Epithelial cell of prostate (primary cell): ENCODE results near the gene BEST4.
A peak's percentile ranks its signal among the peaks of the same experiment; 100 is the strongest.
"Not testable (repeated sequence)": the region's sequence is repeated elsewhere in the genome, so short reads cannot be mapped to it uniquely, and the experiment has no call there.

Experiments used
- DNase-seq: peaks from one replicate; pipeline ENCODE4 v3.0.0-alpha.2; 2011; ENCODE audit warnings: low read depth, low spot score
- H3K27ac ChIP-seq: fragments of 450-650 bp; 2 replicates; pipeline ENCODE4 v1.5.1; 2017; ENCODE audit warnings: mild to moderate bottlenecking

BEST4 gene

DNA sequence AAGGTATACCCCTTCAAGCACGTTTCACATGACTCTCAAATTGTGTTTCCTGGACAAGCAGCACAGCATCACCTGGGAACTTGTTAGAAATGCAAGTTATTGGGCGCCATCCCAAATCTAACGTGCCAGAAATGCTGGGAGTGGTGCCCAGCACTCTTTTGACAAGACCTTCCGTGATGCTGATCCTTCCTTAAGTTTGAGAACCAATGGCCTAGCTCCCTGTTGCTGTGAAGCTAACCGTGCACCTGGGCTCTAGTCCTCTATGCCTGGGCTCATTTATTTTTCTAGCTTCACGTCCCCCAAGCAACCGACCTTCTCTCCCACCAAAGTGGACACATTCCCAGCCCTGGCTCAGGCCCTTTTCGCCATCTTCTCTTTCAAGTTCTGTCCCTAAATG lies 4.3 kb downstream of the BEST4 start:
- H3K27ac ChIP-seq: no peak overlapping the region
- no peak for DNase-seq

DNA sequence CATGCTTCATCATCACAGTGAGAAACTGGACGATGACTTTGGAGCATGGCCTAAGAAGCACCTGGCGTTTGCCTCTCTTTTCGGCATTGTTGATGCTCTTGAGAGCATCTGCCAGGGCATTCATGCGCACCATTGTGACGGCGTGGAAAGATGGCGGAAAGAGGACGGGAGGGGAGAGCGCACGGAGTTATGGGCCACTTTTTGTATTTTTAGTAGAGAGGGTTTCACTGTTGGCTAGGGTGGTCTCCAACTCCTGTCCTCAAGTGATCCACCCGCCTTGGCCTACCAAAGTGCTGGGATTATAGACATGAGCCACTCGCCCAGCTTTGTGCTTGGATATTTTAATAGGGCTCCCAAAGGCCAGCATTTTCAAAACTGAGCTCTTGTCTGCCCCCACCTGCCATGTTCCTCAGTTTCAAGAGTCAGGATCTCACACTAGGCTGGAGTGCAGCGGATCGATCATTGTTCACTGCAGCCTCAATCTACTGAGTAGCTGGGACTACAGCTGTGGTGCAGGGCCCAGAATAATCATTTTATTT lies 7.3 kb downstream of the BEST4 start:
- no peak overlapping the region for H3K27ac ChIP-seq
- no peak for DNase-seq

DNA sequence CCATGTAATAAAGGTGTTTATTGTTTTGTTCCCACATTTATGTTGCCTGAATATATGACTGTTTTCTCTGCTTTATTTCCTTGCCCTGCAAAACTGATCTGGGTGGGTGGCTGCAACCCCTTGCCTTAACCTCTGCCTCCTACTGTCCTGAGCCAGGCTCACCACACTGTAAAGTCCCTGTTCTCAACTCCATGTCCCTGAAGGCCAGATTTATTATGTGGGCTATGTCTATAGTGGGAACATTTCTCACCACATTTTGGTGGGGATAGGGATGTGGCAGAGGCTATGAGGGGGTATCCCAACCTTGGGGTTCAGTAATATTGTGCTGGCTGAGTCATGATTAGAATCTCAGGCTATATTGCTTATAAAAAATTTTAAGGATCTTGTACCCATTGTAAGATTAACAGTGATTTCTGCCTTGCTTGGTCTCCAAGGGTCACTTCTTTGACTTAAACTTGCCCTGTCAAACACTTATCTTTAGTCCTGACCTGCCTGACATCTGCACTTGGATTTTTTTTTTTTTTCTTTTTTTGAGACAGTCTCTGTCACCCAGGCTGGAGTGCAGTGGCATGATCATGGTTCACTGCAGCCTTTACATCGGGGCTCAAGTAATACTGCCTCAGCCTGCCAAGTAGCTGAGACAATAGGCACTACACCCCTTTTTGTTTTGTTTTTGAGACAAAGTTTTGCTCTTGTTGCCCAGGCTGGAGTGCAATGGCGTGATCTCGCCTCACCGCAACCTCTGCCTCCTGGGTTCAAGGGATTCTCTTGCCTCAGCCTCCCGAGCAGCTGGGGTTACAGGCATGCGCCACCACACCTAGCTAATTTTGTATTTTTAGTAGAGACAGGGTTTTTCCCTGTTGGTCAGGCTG lies 9.0 kb downstream of the BEST4 start:
- DNase-seq: no peak
- H3K27ac ChIP-seq: peak overlapping the region; percentile 89

DNA sequence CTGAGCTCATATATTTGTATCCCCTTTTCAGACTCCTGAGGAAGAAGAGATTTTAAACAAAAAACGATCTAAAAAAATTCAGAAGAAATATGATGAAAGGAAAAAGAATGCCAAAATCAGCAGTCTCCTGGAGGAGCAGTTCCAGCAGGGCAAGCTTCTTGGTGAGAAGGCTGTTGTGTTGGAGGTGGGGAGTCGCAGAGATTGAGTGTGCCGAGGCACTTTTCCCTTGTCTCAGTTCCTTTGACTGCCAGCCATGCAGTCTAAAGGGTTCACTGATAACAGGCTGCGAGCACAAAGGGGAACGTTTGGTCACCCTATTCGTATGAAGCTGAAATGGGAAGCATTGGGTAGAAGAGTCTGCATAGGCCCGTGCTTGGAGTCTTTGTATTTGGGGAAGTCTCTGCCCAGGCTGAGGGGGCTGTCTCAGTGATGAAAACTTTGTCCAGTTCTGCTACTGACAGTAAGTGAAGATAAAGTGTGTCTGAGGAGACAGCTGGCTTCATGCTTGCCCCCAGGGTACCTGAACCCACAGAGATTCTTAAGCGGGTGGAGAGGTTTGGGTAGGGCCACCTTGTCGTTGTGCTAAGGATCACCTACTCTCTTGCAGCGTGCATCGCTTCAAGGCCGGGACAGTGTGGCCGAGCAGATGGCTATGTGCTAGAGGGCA lies 9.9 kb downstream of the BEST4 start:
- no peak for DNase-seq
- H3K27ac ChIP-seq: peak overlapping the region; percentile 89

DNA sequence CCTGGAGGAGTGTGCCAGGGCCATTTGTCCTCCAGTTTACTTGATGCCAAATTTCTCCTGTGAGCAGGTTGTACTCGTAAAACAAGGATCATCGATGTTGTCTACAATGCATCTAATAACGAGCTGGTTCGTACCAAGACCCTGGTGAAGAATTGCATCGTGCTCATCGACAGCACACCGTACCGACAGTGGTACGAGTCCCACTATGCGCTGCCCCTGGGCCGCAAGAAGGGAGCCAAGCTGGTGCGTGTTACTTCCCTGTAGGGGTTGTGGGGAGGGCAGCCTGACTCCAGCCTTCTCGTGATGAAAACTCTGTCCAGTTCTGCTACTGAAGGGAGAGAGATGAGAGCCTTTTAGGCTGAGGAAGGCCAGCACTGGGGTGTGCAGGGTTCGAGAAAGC lies 10.4 kb downstream of the BEST4 start:
- DNase-seq: no peak
- H3K27ac ChIP-seq: peak overlapping the region; percentile 89

DNA sequence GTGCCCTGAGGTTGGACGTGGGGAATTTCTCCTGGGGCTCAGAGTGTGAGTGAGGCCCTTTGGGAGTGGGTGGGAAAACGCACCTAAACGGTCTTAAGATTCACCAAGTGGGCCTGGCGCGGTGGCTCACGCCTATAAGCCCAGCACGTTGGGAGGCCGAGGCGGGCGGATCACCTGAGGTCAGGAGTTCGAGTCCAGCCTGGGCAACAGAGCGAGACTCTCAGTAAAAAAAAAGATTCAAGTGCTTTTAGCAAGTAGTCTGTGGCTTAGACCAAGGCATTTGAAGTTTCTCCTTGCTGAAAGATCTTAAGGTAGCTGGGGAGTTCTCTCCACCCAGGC lies 11.3 kb downstream of the BEST4 start:
- DNase-seq: no peak
- H3K27ac ChIP-seq: peak overlapping the region; percentile 89

DNA sequence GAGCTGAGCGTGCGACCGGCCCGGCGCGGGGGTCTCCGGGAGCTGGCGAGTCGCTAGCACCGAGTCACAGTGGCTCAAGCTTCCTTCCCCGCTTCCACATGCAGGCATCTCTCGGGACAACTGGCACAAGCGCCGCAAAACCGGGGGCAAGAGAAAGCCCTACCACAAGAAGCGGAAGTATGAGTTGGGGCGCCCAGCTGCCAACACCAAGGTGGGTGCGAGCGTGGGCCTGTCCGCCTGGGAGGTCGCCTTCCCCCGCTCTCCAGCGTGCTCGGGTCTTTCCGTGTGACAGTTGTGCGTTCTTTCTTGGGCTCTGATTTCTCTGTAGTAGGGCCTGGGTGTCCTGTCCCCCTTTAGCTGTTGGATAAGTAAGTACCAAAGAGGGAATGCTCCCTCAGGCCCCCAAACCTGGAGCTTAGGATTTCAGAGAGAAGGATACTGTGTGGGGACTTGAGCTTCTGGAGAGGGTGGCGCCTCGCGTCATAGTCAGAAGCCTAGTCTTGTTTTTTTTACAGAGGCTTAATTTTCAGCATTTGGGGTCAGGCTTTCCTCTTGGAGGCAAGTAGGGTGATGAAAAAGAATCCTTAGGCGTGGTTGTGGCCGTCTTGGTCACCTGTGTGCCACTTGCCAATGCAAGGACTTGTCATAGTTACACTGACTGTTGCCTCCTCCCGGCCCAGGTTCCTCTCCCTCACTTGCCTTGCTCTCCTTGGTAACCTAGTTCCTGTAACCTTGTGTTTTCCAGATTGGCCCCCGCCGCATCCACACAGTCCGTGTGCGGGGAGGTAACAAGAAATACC lies 11.8 kb downstream of the BEST4 start:
- peak overlapping the region; percentile 89 for H3K27ac ChIP-seq
- DNase-seq: no peak

DNA sequence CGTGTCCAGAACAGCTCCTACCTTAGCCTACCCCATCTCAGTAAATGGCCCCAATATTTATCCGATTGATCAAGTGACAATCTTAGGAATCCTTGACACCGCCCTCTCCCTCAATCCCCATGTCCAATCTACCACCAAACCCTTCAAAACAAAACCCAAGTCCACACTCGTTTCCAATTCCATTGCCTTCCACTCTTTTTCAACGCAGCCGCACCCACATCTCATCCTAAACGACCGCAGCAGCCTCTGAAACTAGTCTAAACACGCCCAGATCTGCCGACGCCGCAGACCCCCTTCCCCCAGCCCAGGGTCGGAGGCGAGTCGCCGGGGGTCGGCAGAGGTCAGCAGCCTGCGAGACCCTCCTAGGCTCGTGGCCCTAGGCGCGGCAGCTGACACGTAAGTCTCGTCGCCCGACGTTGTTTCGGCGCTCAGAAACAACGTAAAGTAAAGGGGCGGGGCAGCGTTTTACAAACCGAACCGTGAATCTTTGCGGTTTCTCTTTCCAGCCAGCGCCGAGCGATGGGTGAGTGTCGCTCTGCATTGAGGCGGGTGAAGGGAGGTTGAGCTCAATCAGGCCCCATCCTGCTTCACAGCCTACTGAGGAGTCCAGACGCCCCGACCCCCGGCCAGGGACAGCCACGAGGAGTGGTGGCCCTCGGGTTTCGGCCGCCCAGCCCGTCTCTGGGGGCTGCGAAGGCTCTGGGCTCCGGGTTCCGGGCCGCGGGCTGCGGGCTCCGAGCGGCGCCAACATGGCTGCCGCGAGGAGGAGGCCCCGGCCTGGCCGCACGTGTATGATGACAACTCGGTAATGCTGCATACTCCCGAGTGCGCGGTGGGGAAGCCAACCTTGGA lies 12.7 kb downstream of the BEST4 start, which contains the start of gene RPS8:
TSS of gene RPS8 (plus strand) at position 463 of the 852 bp plus-strand sequence. CDS start at position 520, 57 bp downstream.
- peak; percentile 76 for DNase-seq
- H3K27ac ChIP-seq: peak within 1 kb of the TSS; percentile 89

DNA sequence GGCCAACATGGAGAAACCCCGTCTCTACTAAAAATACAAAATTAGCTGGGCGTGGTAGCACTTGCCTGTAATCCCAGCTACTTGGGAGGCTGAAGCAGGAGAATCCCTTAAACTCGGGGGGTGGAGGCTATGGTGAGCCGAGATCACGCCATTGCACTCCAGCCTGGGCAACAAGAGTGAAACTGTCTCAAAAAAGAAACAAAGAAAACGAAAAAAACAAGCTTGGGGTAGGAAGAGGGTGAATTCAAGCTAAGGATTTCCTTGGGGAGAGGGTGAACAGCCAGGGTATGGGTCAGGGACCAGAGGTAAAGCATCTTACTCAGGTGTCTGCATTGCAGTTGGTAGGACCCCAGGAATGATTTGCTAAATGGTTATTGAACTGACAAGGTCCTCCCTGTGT lies 21.5 kb downstream of the BEST4 start:
- not testable (repeated sequence) for H3K27ac ChIP-seq, DNase-seq

DNA sequence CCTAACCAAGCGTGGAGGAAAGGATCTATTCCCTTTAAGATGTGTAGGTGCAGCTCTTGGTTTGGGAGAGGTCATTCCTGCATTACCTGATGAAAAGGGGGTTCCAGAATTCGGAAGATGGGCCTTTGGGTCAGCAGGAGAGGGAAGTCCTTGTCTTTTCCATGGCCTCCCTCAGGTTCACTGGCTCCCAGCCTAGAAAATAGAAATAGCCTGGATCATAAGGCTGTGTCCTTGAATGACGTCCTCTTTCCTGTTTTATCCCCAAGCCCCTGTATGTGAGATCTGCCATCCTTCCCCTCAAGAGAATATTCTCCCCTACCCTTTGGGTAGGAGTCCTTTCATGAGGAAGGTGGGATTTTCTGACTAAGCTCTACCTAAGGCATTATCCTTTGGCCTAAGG lies 27.1 kb downstream of the BEST4 start:
- no peak for DNase-seq
- no peak overlapping the region for H3K27ac ChIP-seq

DNA sequence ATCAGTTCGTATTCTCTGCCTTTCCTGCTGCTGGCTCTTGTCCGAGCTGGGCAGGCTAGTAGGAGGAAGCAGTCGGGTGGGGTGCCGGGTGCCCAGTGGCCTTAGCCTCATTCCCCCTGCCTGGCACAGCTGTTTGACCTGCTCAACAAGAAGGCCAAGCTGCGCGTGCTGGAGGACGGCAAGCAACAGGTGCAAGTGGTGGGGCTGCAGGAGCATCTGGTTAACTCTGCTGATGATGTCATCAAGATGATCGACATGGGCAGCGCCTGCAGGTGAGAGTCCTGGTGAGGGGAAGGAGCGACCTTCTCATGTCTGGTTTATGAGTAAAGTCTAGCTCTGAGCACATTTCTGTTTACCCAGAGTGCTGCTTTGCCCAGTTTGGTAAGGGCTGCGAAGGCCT lies 28.9 kb downstream of the BEST4 start:
- DNase-seq: no peak

DNA sequence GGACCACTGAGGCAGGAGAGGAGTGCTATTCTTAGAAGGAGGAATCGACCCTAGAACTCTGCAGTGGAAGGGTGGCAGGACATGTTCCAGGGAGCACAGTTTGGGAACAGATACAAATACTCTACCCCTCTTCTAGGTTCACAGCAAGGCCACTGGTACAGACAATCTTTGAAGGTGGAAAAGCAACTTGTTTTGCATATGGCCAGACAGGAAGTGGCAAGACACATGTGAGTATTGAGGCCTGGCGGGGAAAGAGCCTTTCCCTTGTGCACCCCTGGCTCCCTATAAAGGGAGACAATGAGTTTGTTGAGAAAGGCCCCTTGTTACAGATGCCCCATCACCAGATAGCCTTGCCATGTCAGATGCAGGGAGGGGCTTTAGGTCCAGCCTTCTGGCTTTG lies 30.6 kb downstream of the BEST4 start:
- DNase-seq: no peak
- H3K27ac ChIP-seq: no peak overlapping the region

More for the DNA sequence above, 28.9 kb downstream of the BEST4 start:
- no peak overlapping the region for H3K27ac ChIP-seq

DNA sequence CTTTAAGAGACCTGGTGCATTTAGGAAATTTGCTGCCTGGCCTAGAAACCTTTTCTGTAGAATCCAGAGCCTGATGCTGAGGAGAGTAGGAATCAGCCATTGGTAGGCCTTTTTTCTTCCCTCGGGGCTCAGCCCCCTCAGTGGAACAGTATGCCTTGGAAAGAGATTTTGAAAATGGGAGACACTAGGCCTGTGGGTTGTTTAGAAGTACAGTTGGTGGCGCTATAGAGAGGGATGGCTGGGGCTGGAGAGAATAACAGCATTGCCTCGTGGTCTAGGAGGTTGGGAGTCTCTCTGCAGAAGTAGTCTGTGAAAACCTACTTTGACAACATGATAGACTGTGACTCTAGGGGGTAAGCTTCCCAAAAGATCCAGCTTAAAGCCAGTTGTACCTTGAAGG lies 40.1 kb downstream of the BEST4 start:
- H3K27ac ChIP-seq: no peak overlapping the region
- DNase-seq: no peak

DNA sequence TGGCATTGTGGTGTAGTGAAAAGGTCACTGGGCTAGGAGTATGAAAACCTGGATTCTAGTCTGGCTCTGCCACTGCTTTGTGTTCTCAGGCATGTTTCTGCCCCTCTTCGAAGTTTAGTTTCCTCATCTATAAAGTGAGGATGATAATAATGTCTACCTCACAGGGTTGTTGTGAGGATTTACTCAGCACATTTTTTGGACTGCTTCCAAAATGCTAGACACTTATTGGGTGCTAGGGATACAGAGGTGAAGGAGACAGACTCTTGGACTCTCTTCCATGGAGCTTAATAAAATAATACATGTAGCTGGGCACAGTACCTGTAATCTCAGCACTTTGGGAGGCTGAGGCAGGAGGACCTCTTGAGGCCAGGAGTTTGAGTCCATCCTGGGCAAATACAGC lies 44.8 kb downstream of the BEST4 start:
- DNase-seq: no peak
- H3K27ac ChIP-seq: no peak overlapping the region

DNA sequence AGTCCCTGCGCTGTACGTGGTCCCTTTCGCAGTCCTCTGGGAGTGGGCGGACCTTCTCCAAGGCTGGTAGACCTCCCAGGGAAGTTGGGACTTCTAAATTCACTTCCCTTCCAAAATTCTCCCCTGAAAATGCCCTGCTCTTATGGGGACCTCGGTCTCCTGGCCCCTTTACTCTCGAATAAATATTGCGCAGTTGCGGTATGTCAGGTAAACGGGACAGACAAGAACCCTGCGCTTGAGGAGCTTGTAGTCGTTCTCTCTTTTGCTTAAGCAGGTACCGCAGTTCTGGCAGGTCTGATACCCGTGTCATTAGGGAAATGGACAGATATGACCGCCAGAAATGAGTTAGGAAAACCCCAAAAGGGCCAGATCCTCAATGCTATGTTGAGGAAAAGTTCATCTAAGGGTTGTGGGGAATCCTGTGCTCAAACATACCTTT lies 47.8 kb downstream of the BEST4 start:
- DNase-seq: no peak
- H3K27ac ChIP-seq: no peak overlapping the region

DNA sequence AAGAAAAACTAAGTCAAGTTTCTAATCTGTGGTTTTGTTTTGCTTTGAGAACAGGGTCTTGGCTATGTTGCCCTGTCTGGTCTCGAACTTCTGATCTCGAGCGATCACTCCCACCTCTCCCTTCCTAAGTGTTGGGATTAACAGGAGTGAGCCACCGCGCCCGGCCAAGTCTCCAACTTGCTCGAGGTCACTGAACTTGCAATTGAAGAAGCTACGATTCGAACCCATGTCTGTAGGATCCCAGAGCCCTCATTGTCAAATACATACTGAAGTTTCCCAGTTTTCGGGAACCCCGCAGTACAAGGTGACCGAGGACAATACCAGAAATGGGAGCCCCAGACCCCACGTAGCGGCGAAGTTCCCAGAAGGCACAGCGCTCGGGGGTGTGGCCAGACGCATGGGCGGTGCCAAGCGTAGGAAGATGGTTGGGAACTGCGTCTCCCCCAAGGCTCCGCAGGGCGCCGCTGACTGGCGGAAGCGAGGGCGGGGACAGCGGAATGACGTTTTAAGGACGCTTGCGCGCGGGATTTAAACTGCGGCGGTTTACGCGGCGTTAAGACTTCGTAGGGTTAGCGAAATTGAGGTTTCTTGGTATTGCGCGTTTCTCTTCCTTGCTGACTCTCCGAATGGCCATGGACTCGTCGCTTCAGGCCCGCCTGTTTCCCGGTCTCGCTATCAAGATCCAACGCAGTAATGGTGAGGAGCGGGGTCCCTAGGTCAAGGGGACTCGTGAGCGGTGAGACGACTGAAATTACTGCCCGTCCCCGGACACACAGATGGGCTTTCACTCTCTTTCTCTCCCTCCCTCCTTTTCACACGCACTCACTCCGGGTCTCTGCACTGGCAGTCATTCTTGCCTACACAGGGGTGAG lies 48.4 kb downstream of the BEST4 start, which contains the start of gene KIF2C:
TSS of gene KIF2C (plus strand) at position 531 of the 872 bp plus-strand sequence. CDS start at position 627, 96 bp downstream.
- peak within 1 kb of the TSS; percentile 71 for H3K27ac ChIP-seq

DNA sequence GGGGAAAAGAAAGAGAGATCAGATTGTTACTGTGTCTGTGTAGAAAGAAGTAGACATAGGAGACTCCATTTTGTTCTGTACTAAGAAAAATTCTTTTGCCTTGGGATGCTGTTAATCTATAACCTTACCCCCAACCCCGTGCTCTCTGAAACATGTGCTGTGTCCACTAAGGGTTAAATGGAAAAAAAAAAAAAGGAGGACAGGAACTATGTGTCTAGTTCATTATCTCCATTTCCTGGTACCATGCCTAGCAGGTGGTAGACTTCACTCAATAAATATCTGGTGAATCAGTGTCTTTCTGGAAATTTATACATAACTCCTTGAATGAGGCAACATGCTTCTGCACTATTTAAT lies 49.0 kb downstream of the BEST4 start:
- DNase-seq: not testable (repeated sequence)
- H3K27ac ChIP-seq: peak overlapping the region; percentile 71

More for the DNA sequence above, 48.4 kb downstream of the BEST4 start, which contains the start of gene KIF2C:
- peak; percentile 82 for DNase-seq

DNA sequence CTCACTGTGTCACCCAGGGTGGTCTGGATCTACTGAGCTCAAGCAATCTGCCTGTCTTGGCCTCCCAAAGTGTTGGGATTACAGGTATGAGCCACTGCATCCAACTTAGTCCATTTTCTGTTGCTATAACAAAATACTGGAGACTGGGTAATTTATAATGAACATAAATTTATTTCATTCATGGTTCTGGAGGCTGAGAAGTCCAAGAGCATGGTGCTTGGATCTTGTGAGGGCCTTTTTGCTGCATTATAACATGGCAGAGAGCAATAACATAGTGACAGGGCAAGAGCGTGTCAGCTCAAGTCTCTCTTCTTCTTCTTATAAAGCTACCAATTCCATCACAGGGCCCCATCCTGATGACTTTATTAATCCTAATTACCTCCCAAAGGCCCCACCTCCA lies 52.0 kb downstream of the BEST4 start:
- H3K27ac ChIP-seq: no peak overlapping the region

DNA sequence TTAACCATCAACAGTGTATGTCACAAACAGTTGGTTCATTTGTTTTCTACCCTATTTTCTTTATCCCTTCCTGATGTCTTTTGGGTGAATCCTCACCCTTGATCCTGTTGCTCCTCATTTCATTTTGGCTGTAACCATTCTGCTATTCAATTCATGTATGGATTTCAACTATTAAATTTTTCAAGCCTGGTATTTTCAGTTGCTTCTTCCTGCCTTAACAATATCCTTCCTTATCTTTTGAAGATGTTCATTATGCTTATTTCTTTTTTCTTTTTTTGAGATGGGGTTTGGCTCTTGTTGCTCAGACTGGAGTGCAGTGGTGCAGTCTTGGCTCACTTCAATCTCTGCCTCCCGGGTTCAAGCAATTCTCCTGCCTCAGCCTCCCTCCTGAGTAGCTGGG lies 54.2 kb downstream of the BEST4 start:
- no peak for DNase-seq
- H3K27ac ChIP-seq: no peak overlapping the region

More for the DNA sequence above, 52.0 kb downstream of the BEST4 start:
- no peak for DNase-seq
